Measurements from ENCODE around the gene FFAR4.

Gene FFAR4

DNA sequence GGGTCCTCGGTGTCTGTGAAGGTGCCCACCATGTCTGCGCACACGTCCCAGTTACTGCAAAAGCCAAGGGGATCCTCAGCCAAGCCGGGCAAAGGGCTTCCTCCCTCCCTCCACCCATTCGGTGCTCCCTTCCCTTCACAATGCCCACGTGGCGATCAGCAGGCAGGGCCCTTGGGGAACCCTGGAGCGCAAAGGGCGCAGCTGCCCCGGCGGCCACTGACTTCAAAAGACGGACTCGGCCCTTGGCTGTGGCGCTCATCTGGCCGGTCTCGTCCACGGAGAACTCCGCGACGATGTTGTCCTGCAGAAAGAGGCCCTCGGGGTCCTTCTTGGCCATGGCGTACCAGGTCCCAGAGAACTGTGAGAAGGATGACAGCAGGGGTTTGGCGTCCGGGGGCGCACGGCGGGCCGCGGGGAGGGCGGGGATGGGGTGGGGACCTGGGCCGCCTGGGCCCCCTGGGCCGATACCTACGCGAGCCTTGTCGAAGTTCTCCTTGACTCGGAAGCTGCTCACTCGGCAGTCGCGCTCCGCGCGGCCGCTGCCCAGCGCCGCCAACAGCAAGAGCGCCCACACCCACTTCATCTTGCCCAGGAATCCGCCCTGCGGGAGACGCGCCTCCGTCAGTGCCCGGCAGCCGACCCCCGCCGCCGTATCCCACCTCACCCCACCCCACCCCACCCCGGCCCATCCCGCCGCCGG is 34.1 kb downstream of the FFAR4 start:
- DNase-seq (ENCODE audit: low read depth): no peak

DNA sequence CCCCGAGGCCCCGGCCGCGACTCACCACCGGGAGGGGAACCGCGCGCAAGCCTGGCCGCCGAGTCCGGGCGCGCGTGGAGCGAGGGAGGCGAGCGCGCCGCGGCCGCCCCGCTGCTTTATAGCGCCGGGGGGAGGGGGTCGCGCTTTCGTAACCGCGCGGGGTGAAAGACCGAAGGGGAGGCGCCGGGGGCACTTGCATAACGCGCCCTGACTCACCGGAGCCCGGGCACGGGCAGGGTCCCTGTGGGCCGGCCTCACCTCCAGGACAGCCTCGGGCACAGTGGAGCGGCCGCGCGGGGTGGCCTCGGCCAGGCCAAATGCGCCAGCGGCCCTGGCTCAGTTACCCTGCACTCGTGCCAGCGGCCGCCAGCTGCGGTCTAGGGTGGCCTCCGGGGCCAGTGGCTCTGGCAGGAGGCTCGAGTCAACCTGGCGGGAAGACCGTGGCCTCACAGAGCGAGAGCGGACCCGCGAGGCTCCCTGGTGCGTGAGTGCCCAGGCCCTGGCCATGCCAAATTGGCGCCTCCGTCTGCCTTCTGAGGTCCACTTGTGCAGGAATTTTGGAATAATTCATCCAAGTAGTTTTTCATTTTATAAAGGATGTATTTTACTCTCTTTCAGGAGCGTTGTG is 34.8 kb downstream of the FFAR4 start, which contains the start of gene RBP4:
Gene RBP4 (minus strand): TSS at position 90 of the 628 bp plus-strand sequence. CDS start 207 bp downstream, outside the sequence.
- no peak for DNase-seq (ENCODE audit: low read depth)

DNA sequence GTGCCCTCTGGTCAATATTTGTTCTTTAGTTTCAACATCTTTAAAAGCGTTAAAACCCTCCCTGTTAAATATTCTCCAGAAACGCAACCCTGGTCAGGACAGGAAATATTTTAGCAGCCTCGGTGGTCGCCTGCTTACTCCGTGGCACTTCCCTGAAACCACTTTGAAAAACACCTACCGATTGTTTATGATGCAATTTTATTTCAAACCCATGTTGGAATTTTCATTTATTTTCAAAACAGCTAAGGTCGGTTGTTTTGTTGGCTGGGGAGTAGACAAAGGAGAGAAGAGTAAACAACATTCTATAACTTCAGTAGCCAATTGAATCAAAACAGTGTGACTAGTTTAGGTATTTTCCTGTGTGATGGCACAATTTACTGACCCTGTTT is 35.3 kb downstream of the FFAR4 start:
- no peak for DNase-seq (ENCODE audit: low read depth)

DNA sequence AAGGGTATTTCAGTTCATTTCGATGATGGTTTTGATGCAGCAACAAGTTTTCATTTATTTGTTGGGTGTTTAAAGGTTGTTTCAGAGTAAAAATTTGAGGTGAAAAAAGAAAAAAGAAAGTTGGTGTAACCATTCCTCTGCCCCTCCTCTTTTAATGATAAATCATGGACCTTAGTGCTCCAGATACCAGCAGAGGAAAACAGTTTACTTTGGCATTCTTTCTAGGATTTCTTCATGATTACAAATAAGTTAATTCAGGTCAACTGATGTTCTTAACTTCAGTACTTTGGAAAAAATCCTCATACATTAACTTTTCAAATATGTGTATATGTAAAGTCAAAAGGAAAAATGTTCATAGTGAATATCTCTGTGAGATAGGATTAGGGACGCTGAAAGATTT is 36.6 kb downstream of the FFAR4 start:
- no peak for DNase-seq (ENCODE audit: low read depth)

DNA sequence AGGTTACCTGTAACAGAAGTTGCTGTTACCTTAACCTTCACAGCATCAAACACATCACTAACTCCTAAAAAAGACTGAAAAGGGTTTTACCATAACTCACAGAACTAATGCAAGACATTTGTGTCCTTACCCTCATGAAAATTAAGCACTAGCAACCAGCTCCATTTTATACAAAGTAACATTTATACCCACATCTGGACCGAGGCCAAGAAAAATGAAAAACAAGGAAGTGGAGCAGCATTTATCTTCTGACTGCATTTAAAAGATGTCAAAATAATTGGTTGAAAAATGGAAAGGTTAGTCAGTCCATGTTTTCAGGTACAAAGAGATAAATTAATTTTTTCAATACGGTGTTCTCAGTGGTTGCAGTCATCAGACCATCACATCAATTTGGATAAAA is 37.7 kb downstream of the FFAR4 start:
- DNase-seq (ENCODE audit: low read depth): no peak

DNA sequence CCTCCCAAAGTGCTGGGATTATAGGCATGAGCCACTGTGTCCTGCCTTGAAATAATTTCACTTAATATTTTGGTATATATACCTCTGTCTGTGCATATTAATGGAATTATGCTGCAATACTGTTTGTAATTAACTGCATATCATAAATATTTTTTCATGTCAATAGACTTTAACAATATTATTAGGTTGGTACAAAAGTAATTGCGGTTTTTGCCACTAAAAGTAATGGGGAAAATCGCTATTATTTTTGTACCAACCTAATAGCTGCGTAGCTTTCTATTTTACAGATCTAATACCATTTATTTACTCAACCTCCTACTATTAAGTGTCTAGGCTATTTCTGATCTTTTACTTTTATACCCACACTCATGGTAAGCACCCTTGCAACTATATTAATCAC is 42.0 kb downstream of the FFAR4 start:
- no peak for DNase-seq (ENCODE audit: low read depth)

DNA sequence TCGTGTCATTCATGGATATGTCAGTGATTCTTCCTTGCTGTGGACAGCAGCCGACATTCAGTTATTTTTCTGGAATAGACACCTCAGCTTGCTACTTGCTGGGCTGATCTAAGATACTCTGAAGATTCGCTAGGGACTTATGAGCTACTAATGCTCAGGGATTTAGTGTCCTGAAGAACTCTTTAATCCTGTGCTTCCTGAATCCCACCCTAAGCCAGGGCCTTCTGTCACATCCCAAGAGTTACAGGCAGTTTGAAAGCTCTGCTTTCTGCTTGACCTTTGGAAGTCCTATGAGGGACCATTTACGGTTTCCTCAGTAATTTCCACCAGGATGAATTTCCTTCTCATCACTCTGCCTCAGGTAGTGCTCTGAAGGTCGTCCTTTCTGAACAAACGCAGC is 45.8 kb downstream of the FFAR4 start, which contains the start of gene PDE6C:
Gene PDE6C (plus strand): TSS at position 227 of the 400 bp plus-strand sequence. CDS start 189 bp downstream, outside the sequence.
- DNase-seq (ENCODE audit: low read depth): no peak

DNA sequence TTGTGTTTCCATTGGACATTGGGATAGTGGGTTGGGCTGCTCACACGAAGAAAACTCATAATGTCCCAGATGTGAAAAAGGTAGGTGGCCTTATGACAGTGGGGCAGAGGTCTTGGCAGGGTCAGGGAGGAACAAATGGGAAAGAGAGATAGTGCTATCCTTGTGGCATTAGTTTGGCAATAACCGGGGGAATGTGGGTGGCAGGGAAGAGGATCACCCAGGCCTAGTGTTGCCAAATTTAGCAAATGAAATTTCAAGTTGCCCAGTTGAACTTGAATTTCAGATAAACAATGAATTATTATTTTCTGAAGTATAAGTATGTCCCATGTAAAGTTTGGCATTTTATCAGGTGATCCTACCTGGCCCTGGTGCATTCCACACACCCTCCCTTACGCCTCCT is 46.7 kb downstream of the FFAR4 start:
- no peak for DNase-seq (ENCODE audit: low read depth)

DNA sequence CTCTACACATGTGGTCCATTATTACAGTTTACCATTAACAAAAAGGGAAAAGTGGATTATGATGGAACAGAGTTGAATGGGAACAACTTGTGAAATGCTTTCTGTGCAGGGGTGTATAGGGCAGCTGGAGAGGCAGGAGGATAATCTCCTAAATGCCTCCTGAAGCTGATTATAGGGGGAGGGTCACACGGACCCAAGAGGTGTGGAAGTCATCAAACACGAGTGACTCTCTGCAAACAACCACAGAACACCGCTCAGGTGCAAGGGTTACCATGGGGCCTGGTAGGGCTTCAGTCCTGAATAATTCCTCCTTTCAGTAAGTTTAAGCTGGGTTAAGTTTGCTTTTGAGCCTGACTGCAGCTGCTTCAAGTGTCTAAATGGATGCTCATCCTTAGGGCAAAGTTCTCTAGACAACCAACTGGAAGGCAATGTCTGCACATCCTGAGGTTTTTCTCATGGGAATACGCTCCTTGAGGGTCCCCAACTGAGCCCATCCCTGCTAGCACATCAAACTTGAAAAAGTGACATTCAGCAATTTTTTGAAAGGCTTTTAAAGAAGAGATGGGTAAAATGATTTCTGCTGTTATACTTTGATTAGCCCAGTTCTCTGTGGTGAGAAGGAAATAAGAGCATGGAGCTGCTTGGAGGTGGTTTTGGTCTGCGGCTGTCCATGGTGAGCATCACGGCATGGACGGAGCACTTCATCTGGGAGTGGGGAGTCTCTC is 47.8 kb downstream of the FFAR4 start:
- no peak for DNase-seq (ENCODE audit: low read depth)

DNA sequence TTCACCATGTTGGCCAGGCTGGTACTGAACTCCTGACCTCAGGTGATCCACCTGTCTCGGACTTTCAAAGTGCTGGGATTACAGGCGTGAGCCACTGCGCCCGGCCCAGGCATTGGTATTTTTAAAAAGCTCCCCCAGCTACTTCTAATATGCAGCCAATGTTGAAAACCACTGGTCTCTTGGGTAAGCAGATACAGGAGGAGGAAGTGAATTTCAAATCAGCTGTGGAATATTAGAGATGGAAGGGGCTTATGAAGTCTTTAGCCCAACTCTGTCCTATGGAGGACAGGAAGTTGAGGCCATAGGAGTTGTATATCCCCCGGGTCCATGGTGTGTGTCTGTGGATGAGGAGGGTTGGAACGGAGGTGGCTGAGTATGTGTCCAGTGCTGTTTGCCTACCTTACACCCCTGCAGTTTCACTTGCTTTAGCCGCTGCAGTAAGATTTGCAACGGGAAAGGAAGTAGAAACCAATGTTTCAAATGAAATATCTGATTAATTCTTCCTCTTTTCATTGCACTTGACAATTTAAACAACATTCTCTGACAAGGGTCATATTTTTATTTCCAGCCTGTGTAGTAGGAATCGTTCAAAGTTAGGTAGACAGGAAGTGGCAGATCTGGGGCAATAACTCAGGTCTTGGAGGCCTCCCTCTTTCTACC is 49.2 kb downstream of the FFAR4 start:
- no peak for DNase-seq (ENCODE audit: low read depth)

DNA sequence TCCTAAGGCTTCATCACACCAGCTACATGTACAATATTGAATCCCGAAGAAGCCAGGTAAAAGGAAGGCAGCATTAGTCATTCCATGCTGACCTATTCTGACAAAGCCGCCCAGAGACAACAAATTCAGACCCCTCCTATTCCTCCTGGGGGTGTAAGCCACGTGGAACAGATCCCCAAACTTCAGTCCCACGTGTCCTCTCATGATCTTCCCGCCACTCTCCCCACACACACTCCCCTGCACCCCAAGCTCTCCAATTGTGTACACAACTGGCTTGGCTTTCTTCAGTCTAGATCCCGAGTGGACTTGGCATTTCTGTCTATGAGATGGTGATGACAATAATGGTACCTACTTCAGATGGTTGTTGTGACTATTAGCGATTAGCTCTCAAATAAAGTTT is 54.5 kb downstream of the FFAR4 start:
- no peak for DNase-seq (ENCODE audit: low read depth)

DNA sequence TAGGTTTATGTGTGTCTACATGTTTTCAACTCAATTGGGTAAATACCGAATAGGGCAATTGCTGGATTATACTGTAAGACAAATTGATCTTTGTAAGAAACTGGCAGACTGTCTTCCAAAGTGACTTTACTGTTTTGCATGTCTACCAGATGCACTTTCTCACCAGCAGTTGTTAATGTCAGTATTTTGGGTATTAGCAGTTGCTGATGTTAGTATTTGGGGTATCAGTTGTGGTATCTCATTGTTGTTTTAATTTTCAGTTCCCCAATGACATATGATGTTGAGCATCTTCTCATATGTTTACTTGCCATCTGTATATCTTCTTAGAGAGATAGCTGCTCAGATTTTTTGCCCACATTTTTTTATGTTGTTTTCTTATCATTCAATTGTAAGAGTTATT is 56.5 kb downstream of the FFAR4 start:
- no peak for DNase-seq (ENCODE audit: low read depth)

DNA sequence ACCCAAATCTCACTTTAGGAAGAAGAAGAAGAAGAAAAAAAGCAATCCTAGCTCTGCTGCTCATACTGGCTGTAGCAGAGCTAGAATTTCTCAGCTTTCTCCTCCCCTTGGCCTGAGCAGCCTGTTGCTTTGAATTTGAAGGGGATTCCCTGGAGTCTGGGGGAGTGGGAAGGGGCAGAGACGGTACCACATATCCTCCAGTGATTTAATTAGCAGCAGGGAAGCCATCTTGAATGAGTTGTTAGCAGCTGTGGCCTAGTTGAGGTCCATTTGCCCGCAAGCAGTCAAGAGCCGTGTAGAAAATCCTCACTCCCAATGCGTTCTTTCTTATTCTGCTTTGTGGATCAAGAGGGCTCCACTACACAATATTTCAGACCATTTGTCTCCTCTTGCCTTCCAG is 62.4 kb downstream of the FFAR4 start:
- no peak for DNase-seq (ENCODE audit: low read depth)

DNA sequence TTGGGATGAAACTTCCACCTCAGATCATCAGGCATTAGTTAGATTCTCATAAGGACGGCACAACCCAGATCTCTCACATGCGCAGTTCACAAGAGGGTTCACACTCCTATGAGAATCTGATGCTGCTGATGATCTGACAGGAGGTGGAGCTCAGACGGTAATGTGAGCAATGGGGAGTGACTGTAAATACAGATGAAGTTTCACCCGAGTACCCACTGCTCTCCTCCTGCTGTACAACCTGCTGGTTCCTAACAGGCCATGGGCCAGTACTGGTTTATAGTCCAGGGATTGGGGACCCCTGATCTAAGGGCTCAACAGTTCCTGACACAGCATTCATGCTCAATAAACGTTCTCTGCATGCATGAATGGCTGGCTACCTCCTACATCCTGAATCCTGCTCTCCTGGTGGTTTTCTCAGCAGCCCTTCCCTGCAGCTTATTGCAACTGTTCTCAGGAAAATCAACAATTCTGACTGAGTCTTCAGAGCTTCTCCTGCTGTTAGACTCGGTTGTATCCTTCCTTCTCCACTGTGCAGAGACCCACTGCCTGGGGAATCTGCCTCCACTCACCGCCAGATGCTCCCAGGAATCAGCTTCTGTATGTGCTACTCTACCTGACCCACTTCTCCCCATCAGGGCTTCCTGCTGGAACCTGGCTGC is 63.3 kb downstream of the FFAR4 start:
- DNase-seq (ENCODE audit: low read depth): no peak

DNA sequence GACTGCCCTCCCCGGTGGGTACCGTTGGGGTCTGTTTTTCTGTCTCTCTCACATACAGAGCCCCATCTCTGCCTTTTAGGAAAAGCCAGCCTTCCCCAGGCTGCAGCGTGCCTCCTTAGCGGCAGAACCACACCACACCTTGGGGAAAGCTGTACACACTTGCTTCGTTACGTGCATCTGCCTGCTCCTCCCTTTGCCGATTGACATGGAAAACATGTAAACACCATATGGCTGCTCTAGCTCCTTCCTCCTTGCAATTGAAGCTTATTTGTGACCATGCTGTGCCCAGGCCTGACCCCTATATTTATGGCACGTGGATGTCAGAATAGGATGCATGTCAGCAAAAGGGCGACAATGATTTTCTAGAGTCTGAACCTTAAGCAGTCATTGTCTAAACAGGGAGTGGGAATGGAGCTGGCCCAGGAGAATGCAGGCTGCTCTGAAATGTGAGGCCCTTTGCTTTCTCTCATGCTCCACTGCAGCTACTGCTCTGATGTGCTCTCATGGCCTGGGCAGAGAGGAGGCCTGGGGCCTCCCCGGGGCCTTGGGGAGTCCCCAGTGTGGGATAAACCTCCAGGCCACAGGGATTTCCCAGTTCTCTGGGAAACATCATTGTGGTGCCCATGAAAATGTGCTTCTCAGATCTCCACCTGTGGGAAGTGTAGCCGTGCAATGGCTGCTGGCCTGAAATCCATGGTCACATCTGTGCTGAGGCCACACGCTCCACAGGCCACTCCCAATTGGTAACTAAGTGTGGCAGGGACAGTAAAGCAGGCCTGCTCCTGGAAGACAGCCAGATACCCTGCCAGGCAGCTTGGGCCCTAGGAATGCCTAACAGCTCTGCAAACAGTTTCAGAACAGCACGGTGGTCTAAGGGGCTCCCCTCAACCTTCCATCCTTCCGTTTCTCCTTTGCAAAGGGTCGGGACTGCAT is 64.4 kb downstream of the FFAR4 start:
- no peak for DNase-seq (ENCODE audit: low read depth)

All from activated T-helper 9 cell treated with anti-CD3 and anti-CD28 coated beads, Interleukin-2, amount 50 U/mL, for 16 hours (primary cell).